IPS-NIHi7 (cell line): ENCODE measurements around the gene ITGA11.

Experiments
- DNase-seq: peaks from one replicate; pipeline ENCODE4 v3.0.0; 2012; ENCODE audit warnings: mixed read lengths; ENCODE audit errors: extremely low spot score

ITGA11 gene

GRCh38 chr15:68352401-68353062 lies 79.4 kb downstream of the ITGA11 start:
- DNase-seq, result no peak

GRCh38 chr15:68349151-68349550 lies 82.8 kb downstream of the ITGA11 start:
- DNase-seq, result no peak

- no peak for DNase-seq
These were observed 83.4 kb downstream of the ITGA11 start for GRCh38 chr15:68348606-68349005.

GRCh38 chr15:68348081-68348480 lies 83.9 kb downstream of the ITGA11 start:
- no peak for DNase-seq

GRCh38 chr15:68347392-68347791 lies 84.6 kb downstream of the ITGA11 start:
- DNase-seq, result no peak

GRCh38 chr15:68346979-68347378 lies 85.0 kb downstream of the ITGA11 start:
- no peak for DNase-seq

- no peak for DNase-seq
These were observed 86.5 kb downstream of the ITGA11 start for GRCh38 chr15:68345481-68345880.

- no peak for DNase-seq
These were observed 87.4 kb downstream of the ITGA11 start for GRCh38 chr15:68344600-68344999.

- DNase-seq, result no peak
These were observed 88.3 kb downstream of the ITGA11 start for GRCh38 chr15:68343579-68344225.

- DNase-seq, result no peak
These were observed 89.9 kb downstream of the ITGA11 start for GRCh38 chr15:68341760-68342725.

GRCh38 chr15:68340726-68341671 lies 91.0 kb downstream of the ITGA11 start:
- no peak for DNase-seq

GRCh38 chr15:68339481-68339880 lies 92.5 kb downstream of the ITGA11 start:
- DNase-seq, result no peak

GRCh38 chr15:68337826-68338225 lies 94.1 kb downstream of the ITGA11 start:
- no peak for DNase-seq

GRCh38 chr15:68336516-68336915 lies 95.4 kb downstream of the ITGA11 start:
- no peak for DNase-seq

- no peak for DNase-seq
These were observed 96.3 kb downstream of the ITGA11 start for GRCh38 chr15:68335655-68336054.

GRCh38 chr15:68335251-68335650 lies 96.7 kb downstream of the ITGA11 start:
- DNase-seq, result no peak

- DNase-seq, result no peak
These were observed 97.3 kb downstream of the ITGA11 start for GRCh38 chr15:68334661-68335124.

- no peak for DNase-seq
These were observed 98.0 kb downstream of the ITGA11 start for GRCh38 chr15:68333775-68334470.

- DNase-seq, result no peak
These were observed 99.7 kb downstream of the ITGA11 start for GRCh38 chr15:68332266-68332665.

GRCh38 chr15:68330901-68331300 lies 101.1 kb downstream of the ITGA11 start:
- peak; percentile 61 for DNase-seq

GRCh38 chr15:68330416-68330815 lies 101.5 kb downstream of the ITGA11 start:
- no peak for DNase-seq
